HG02884 (cell line): Measurements from ENCODE around the gene ORM2.

Experiments
- ATAC-seq: cut with Tn5 transposase; IDR thresholded peaks from one replicate; pipeline ENCODE4 v1.9.1; 2021; ENCODE audit warnings: mild to moderate bottlenecking, moderate library complexity; ENCODE audit not compliant: unreplicated experiment

Gene ORM2

DNA sequence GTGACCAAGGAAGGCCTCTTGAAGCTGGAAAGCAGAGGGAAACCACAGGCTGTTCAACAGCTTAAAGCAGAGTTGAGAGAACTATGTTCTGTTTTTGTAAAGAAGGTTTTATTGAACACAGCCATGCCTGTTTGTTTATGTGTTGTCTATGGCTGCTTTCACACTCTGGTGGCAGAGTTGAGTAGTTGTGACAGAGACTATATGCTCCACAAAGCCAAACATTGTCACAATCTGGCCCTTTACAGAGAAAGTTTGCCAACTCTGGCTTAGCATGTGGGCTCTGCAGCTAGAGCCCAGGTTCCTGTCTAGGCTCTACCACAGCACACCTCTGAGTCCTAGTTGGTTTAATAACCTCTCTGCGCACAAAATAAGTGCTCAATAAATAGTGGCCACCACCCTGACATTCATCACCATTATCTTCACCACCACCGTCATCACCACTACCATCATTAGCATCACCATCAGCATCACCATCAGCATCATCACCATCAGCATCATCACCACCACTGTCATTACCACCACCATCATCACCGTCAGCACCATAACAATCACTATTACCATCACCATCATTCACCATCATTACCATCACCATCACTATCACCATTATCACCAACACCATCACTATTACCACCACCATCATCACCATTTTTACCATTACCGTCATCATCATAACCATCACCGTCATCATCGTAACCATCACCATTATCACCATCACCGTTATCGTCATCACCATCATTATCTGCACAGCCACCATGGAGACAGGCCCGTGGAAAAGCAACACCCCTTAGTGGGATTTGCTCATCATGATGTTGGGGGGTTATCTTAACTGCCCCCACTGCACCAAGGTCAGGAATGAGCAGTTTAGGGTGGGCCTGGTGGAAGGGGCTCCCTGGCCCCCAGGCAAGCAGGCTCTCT is 39.8 kb downstream of the ORM2 start:
- no peak for ATAC-seq

- no peak for ATAC-seq
Observed at GRCh38 chr9:114370251-114370967, 40.7 kb downstream of the ORM2 start.

- no peak for ATAC-seq
Observed at GRCh38 chr9:114370968-114371320, 41.3 kb downstream of the ORM2 start.

- ATAC-seq: no peak
Observed at GRCh38 chr9:114371343-114371944, 41.8 kb downstream of the ORM2 start.

DNA sequence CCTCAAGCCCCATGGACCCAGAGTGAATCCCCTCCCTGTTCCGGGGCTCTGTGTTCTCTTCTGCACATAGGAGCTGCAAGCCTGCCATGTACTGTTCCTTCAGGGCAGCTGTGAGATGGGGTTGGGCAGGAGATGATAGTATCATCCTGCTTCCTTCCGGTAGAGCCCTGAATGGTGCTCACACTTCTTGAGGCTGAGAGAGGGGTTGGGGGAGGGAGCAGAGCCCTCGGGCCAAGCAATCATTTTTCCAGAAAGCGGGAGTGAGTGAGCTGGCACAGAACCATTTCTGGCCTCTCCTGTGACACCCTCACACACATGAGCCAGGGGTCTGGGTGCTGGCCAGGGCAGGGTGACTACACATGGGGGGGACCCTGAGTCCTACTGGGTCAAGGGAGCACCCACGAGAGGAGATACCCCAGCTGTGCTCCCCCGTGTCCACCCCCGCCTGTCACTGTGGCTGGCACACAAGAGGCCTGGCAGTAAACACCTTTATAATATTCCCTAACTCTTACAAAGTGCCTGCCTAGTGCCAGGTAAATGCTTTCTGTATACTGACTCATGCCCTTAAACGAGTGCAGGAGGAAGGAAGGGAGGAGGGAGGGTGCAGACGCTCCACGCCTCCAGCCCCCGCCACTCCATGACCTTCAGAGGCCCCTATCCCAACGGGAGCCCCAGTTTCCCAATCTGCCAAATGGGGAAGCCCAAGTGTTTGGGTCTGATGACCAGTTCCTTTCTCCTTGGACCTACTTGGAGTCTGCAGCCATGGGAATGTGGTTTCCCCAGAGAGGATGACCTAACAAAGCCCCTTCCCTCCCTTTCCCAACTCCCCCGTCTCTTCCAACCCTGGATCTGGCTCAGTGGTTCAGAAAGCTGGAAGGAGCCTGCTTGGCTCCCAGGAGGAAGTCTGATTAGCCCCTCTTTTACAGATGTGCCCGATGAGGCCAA is 42.6 kb downstream of the ORM2 start:
- ATAC-seq: peak; percentile 40

DNA sequence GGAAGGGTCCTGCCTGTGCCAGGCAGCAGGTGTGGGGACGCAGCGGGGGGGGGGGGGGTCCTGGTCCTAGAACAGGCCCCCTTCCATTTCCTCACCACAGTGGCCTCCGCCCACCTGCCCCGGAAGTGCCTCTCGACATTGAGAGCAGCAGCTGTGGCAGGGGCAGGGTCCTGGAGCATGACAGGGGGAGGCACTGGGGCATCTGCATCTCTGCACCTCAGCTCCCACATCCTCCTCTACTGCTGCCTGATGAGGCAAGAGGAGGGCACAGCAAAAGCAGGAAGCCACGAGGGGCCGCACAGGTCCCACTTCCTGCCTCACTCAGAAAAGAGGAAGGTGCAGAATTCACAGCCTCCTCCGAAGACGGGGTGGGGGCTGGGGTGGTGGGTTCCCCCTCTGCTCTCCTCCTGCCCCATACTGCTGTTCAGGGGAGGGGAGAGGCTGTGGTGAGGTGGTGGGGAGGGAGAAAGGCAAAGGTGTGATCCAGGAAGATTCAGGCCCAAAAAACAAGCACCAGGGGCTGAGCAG is 43.3 kb downstream of the ORM2 start:
- peak; percentile 91 for ATAC-seq

DNA sequence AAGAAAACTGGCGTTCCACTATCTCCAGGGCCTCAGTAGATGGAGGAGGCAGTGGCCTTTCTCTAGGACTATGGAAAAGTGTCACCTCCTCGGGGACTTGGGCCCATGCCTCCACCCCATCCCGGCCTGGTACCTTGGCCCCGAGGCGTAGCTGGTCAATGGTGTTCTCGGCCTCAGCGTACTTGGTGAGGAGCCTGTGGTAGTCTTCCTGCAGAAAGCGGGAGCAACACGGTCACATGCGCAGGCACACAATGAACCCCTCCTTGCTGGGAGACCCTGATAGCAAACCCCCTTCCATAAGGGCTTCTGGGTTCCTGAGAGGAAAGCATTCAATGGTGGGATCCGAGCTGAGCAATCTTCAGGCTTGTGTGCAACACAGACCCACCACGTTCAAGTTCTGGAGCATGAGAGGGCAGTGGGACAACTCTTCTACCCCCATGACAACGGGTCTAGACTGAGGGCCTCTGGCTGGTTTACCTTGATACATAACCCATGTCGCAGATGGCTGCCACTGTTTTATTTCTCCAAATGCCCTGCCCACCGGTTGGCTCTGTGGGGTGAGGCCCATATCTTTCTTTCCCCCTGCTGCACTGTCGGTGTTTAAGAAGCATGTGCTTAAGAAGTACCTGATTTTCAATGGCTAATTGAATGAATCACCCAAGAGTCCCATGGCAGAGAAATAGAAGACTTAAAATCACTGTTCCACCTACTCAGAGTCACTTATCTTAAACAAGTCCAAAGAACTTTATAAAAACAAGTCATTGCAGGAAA is 44.5 kb downstream of the ORM2 start:
- ATAC-seq: no peak

GRCh38 chr9:114374936-114375335 is 45.3 kb downstream of the ORM2 start:
- ATAC-seq: no peak

DNA sequence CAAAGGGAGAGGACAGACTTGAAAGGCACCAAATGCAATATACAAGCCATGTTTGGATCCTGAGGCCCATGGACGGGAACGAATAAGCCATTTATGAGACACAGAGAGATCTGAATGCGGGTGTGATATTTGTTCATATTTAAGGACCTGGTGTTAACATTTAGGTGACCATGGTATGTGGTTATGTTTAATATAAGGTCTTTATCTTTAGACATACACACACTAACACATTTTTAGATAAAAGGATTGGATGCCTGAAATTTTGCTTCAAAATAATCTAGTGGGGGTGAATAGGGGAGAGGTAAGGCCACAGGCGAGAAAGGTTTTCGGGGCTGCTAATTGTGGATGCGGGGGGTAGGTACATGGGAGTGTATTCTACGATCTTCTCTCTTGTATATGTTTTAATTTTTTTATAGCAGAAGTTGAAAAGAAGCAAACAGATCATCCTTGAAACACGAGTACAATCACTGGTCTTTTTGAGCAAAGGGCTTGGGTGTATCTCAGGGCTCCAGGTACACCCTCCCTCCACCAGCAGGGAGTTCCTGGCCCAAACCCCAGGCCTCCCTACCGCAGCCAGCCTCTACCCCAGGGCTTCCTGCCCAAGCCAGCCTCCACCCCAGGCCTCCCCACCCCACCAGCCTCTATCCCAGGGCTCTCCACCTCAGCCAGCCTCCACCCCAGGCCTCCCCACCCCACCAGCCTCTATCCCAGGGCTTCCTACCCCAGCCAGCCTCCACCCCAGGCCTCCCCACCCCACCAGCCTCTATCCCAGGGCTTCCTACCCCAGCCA is 45.9 kb downstream of the ORM2 start:
- ATAC-seq: no peak

- no peak for ATAC-seq
Observed at GRCh38 chr9:114376586-114377445, 47.1 kb downstream of the ORM2 start.

GRCh38 chr9:114378016-114378415 is 48.3 kb downstream of the ORM2 start:
- no peak for ATAC-seq

- no peak for ATAC-seq
Observed at GRCh38 chr9:114378883-114379282, 49.2 kb downstream of the ORM2 start.
